ENCODE measurements around the gene DISC1.

DISC1 gene

DNA sequence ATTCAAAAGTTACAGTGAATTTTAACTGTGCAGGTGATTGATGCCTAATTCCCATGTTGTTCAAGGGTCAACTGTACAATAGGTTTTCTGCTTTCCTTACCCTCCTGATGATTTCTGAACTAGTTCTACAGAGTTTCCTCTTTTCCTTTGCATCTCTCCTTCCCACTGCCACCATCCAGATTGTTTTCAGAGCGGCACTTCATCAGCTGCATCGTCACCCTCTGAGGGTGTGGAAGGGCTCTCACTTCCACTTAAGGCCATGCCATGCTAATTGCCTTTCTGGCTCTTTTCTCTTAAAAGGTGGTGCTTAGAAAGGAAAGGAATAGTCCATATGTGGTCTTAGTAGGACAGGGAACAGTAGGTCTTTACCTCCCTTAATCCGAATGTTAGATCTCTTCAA lies 39.1 kb downstream of the DISC1 start:
- Histone ChIP-seq H3K4me1 (ENCODE audit: insufficient read depth, low read length, severe bottlenecking) (no peaks in the 10 kb centered on the region), H3K79me2 (ENCODE audit: insufficient read depth, low read length) (no peaks in the 10 kb centered on the region), H2AFZ (ENCODE audit: low read length) (no peak overlapping the region), H3K36me3 (ENCODE audit: insufficient read depth, low read length) (no peaks in the 10 kb centered on the region), H3K27ac (ENCODE audit: low read depth, low read length, poor library complexity, severe bottlenecking) (no peak overlapping the region), H3K4me3 (ENCODE audit: low read depth, low read length, poor library complexity, severe bottlenecking) (no peak overlapping the region), H3K9me2 (ENCODE audit: low read depth, low read length) (no peaks in the 10 kb centered on the region), H3K27me3 (ENCODE audit: insufficient read depth, low read length) (no peaks in the 10 kb centered on the region), H3K4me2 (ENCODE audit: low read length) (no peak overlapping the region), H3F3A (ENCODE audit: insufficient read depth, low read length) (no peaks in the 10 kb centered on the region), H3K9ac (ENCODE audit: low read length) (no peak overlapping the region), H3K9me3 (ENCODE audit: low read length) (0 out of 2 replicates have a peak, but pooled peaks cover 3% of the 10 kb centered on the region), H4K20me1 (ENCODE audit: insufficient read depth, low read length) (no peaks in the 10 kb centered on the region)
- TF ChIP-seq, protein P1, sequence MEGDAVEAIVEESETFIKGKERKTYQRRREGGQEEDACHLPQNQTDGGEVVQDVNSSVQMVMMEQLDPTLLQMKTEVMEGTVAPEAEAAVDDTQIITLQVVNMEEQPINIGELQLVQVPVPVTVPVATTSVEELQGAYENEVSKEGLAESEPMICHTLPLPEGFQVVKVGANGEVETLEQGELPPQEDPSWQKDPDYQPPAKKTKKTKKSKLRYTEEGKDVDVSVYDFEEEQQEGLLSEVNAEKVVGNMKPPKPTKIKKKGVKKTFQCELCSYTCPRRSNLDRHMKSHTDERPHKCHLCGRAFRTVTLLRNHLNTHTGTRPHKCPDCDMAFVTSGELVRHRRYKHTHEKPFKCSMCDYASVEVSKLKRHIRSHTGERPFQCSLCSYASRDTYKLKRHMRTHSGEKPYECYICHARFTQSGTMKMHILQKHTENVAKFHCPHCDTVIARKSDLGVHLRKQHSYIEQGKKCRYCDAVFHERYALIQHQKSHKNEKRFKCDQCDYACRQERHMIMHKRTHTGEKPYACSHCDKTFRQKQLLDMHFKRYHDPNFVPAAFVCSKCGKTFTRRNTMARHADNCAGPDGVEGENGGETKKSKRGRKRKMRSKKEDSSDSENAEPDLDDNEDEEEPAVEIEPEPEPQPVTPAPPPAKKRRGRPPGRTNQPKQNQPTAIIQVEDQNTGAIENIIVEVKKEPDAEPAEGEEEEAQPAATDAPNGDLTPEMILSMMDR (IDR thresholded peaks at IDR 0.05; ENCODE audit: low read length): no peak
- TF ChIP-seq EZH2 (IDR thresholded peaks at IDR 0.05; ENCODE audit: borderline replicate concordance, low read length): no peak

DNA sequence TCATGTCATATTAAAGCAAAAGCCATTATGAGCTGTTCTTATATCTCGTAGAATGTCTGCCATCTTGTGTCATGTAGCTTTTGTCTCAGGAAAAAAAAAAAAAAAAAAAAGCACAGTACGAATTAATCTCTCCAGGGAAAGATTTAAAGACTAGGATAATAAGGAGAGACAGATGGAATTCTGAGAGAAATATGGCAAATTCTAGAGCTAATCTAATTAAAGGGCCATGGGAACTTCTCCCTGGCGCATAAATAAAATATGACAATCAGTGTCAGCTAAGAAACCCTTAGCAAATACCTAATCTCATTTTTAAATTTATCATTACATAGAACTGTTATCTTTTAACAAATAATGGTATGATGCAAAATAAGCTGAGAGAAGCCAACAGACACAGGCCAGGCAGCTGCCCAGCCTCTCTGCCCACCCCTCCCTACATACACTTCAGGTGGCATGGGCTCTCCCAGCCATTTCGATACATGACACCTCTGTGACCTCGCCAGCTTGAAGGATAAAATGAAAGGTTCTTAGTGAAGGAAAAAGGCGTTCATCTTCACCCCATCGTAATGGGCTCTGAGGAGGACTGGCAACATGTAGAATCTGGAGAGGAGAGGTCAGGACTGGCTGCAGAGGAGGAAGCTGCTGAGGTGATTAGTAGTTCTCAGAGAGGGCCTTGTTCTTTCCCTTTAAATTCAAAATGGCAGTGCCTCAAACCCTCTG lies 39.8 kb downstream of the DISC1 start:
- H3K9me3 ChIP-seq (ENCODE audit: low read length): peaks cover 6% of the 10 kb centered on the region; the same call in 1 of the 2 replicates
- H3K79me2 ChIP-seq (ENCODE audit: insufficient read depth, low read length): no peaks in the 10 kb centered on the region
- H4K20me1 ChIP-seq (ENCODE audit: insufficient read depth, low read length): no peaks in the 10 kb centered on the region
- no peak overlapping the region for H3K27ac ChIP-seq (ENCODE audit: low read depth, low read length, poor library complexity, severe bottlenecking)
- no peaks in the 10 kb centered on the region for H3K27me3 ChIP-seq (ENCODE audit: insufficient read depth, low read length)
- H3K4me3 ChIP-seq (ENCODE audit: low read depth, low read length, poor library complexity, severe bottlenecking): no peak overlapping the region
- H3K4me1 ChIP-seq (ENCODE audit: insufficient read depth, low read length, severe bottlenecking): no peaks in the 10 kb centered on the region
- H3K9me2 ChIP-seq (ENCODE audit: low read depth, low read length): no peaks in the 10 kb centered on the region
- TF ChIP-seq, protein P1 (IDR thresholded peaks at IDR 0.05; ENCODE audit: low read length): no peak
- H3K9ac ChIP-seq (ENCODE audit: low read length): no peak overlapping the region
- H3K4me2 ChIP-seq (ENCODE audit: low read length): no peak overlapping the region
- H3F3A ChIP-seq (ENCODE audit: insufficient read depth, low read length): no peaks in the 10 kb centered on the region
- no peak overlapping the region for H2AFZ ChIP-seq (ENCODE audit: low read length)
- no peaks in the 10 kb centered on the region for H3K36me3 ChIP-seq (ENCODE audit: insufficient read depth, low read length)

DNA sequence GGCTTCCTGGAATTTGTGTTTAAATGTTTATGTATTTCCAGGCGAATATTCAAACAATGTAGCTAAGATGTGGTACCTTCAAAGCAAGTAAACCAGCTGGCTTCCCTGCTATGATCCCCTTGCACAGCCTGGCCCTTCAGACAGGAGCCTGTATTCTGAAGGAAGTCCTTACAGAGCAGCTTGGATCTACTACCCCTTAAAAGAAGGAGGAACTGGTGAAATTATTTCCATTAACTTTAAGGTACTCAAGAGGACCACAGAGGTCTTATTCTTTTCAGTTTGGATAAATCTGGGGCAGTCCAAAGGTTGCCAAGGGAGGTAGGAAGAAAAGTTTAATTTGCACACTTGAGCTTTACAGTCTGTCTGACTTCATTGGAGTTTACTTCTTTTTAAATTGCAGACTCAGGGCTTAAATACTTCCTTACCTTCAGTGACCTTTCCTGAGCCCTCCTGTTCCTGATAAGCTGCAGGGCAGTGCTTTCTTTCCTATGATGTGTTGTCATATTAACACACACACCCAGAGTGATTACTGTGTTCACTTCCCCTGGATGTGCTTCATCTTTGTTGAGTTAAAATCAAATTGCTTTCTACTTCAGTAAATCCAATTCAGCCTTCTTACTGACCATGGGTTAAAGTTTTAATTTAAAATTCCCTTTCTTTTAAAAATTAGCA lies 40.5 kb downstream of the DISC1 start:
- no peaks in the 10 kb centered on the region for H4K20me1 ChIP-seq (ENCODE audit: insufficient read depth, low read length)
- H3K27me3 ChIP-seq (ENCODE audit: insufficient read depth, low read length): no peaks in the 10 kb centered on the region
- no peaks in the 10 kb centered on the region for H3K79me2 ChIP-seq (ENCODE audit: insufficient read depth, low read length)
- no peaks in the 10 kb centered on the region for H3K4me1 ChIP-seq (ENCODE audit: insufficient read depth, low read length, severe bottlenecking)
- H3F3A ChIP-seq (ENCODE audit: insufficient read depth, low read length): no peaks in the 10 kb centered on the region
- H3K27ac ChIP-seq (ENCODE audit: low read depth, low read length, poor library complexity, severe bottlenecking): no peak overlapping the region
- TF ChIP-seq, protein P1 (IDR thresholded peaks at IDR 0.05; ENCODE audit: low read length): no peak
- no peak for TF ChIP-seq EZH2 (IDR thresholded peaks at IDR 0.05; ENCODE audit: borderline replicate concordance, low read length)
- H2AFZ ChIP-seq (ENCODE audit: low read length): no peak overlapping the region
- no peaks in the 10 kb centered on the region for H3K36me3 ChIP-seq (ENCODE audit: insufficient read depth, low read length)
- H3K4me3 ChIP-seq (ENCODE audit: low read depth, low read length, poor library complexity, severe bottlenecking): no peak overlapping the region
- H3K4me2 ChIP-seq (ENCODE audit: low read length): no peak overlapping the region
- H3K9me2 ChIP-seq (ENCODE audit: low read depth, low read length): no peaks in the 10 kb centered on the region
- H3K9ac ChIP-seq (ENCODE audit: low read length): no peak overlapping the region
- peaks cover 6% of the 10 kb centered on the region; the same call in 1 of the 2 replicates for H3K9me3 ChIP-seq (ENCODE audit: low read length)

Data from OCI-LY1 (cell line).